CD4-positive, alpha-beta memory T cell (primary cell): ENCODE measurements around the gene PLEKHA7. TPM values are rescaled to one million over a fixed set of nuclear protein-coding genes. Genes with fewer than 3 reads are reported as not detected.
A peak's percentile ranks its signal among the peaks of the same experiment; 100 is the strongest.
"Not testable (repeated sequence)": the region's sequence is repeated elsewhere in the genome, so short reads cannot be mapped to it uniquely, and the experiment has no call there.

Experiments
- CTCF ChIA-PET: fragments of 350-600 bp; sonication (Branson Sonifier 250); formaldehyde crosslinking; loops from one replicate; lab custom pipeline; 2021; ENCODE audit warnings: inconsistent platforms; ENCODE audit not compliant: partially characterized antibody; lab: Charles Lee
- POLR2A ChIA-PET: fragments of 350-600 bp; sonication (Branson Sonifier 250); formaldehyde crosslinking; loops from one replicate; lab custom pipeline; 2021; ENCODE audit not compliant: partially characterized antibody; lab: Charles Lee
- DNase-seq, 5 donors: peaks; one replicate each; pipeline versions ENCODE4 v3.0.0 to v3.0.0-alpha.2; 2020 to 2022; ENCODE audit warnings: mixed read lengths in 1 of 5
- H3K27ac ChIP-seq: one replicate; pipeline ENCODE4 v1.7.0; 2013; ENCODE audit warnings: low read depth, low read length
- H3K27me3 ChIP-seq: 2 replicates; pipeline ENCODE4 v1.7.0; 2013; ENCODE audit warnings: mild to moderate bottlenecking, low read length, moderate library complexity; ENCODE audit not compliant: insufficient read depth
- H3K36me3 ChIP-seq: 2 replicates; pipeline ENCODE4 v1.7.0; 2013; ENCODE audit warnings: mild to moderate bottlenecking, low read length, moderate library complexity; ENCODE audit not compliant: insufficient read depth
- H3K4me1 ChIP-seq: 2 replicates; pipeline ENCODE4 v1.7.0; 2013; ENCODE audit warnings: mild to moderate bottlenecking, low read length, moderate library complexity; ENCODE audit not compliant: insufficient read depth
- H3K4me3 ChIP-seq, 2 donors: one replicate each; pipeline ENCODE4 v1.7.0; 2013; ENCODE audit warnings: low read length in 2 of 2, mild to moderate bottlenecking in 1 of 2
- H3K9me3 ChIP-seq, 2 donors: one replicate each; pipeline ENCODE4 v1.7.0; 2013; ENCODE audit warnings: low read length in 2 of 2, control low read depth in 1 of 2; ENCODE audit not compliant: control insufficient read depth in 1 of 2
- H3K27ac Mint-ChIP-seq, 7 donors: one replicate each; pipeline ENCODE4 v1.8.0; 2020 to 2021; ENCODE audit warnings: mixed read lengths in 7 of 7, mild to moderate bottlenecking in 6 of 7, inconsistent platforms in 3 of 7, moderate library complexity in 3 of 7
- H3K27me3 Mint-ChIP-seq, 2 donors: one replicate each; pipeline ENCODE4 v1.8.0; 2020 to 2021; ENCODE audit warnings: mixed read lengths in 2 of 2
- H3K36me3 Mint-ChIP-seq, 2 donors: one replicate each; pipeline ENCODE4 v1.8.0; 2020 to 2021; ENCODE audit warnings: mixed read lengths in 2 of 2, inconsistent platforms in 1 of 2, mild to moderate bottlenecking in 1 of 2
- H3K4me1 Mint-ChIP-seq, 4 donors: one replicate each; pipeline ENCODE4 v1.8.0; 2020 to 2021; ENCODE audit warnings: mixed read lengths in 4 of 4, mild to moderate bottlenecking in 1 of 4
- H3K4me3 Mint-ChIP-seq, 8 donors: one replicate each; pipeline ENCODE4 v1.8.0; 2020 to 2021; ENCODE audit warnings: mixed read lengths in 8 of 8, mild to moderate bottlenecking in 7 of 8, moderate library complexity in 6 of 8, inconsistent platforms in 3 of 8
- H3K9me3 Mint-ChIP-seq, 8 donors: one replicate each; pipeline ENCODE4 v1.8.0; 2020 to 2021; ENCODE audit warnings: mixed read lengths in 8 of 8, mild to moderate bottlenecking in 5 of 8, inconsistent platforms in 3 of 8, moderate library complexity in 1 of 8
- intact Hi-C: fragments of 100-400 bp; cut with micrococcal nuclease; formaldehyde crosslinking; loops from one replicate; pipeline ENCODE4 v1.15.1; 2023
- polyA plus RNA-seq, 2 donors: library from polyadenylated mRNA; unstranded; fragments of 300-500 nt; fragmentation: Illumina TruSeq; gene quantifications; one replicate each; pipeline ENCODE4 v1.2.3, GENCODE V29; 2021
- total RNA-seq, 2 experiments: library from RNA; stranded (reverse); gene quantifications; one replicate each; pipeline ENCODE4 v1.2.3, GENCODE V29; 2021

PLEKHA7 gene
- total and polyA plus RNA-seq, 4 experiments from 2014 or later, result 1.6 to 8.3 (median 6.0) TPM

GRCh38 chr11:16912692-16913111 lies 101.5 kb downstream of the PLEKHA7 start:
- no peaks in the 10 kb centered on the region for H3K27me3 Mint-ChIP-seq
- H3K9me3 Mint-ChIP-seq, result peaks cover 0 to 4% (median 0%) of the 10 kb centered on the region in 8 donors
- DNase-seq, result no peak
- peaks cover 0 to 7% (median 5%) of the 10 kb centered on the region in 4 donors for H3K4me1 Mint-ChIP-seq
- Histone ChIP-seq H3K4me3 (no peak overlapping the region), H3K36me3 (no peaks in the 10 kb centered on the region), H3K9me3 (no peaks in the 10 kb centered on the region), H3K4me1 (no peaks in the 10 kb centered on the region), H3K27me3 (no peaks in the 10 kb centered on the region), H3K27ac (no peak overlapping the region)
- POLR2A ChIA-PET, result no interaction called here
- H3K4me3 Mint-ChIP-seq, result no peak overlapping the region
- intact Hi-C loops, result no loop called here
- CTCF ChIA-PET, result no interaction called here
- peaks cover 0 to 2% of the 10 kb centered on the region in 2 donors for H3K36me3 Mint-ChIP-seq
- H3K27ac Mint-ChIP-seq, result no peak overlapping the region

GRCh38 chr11:16911658-16912057 lies 102.6 kb downstream of the PLEKHA7 start:
- H3K4me3 ChIP-seq, result no peak overlapping the region
- peaks cover 0 to 7% (median 5%) of the 10 kb centered on the region in 4 donors for H3K4me1 Mint-ChIP-seq
- CTCF ChIA-PET, result no interaction called here

GRCh38 chr11:16911186-16911585 lies 103.0 kb downstream of the PLEKHA7 start:
- peaks cover 0 to 1% (median 0%) of the 10 kb centered on the region in 8 donors for H3K9me3 Mint-ChIP-seq
- ChIA-PET POLR2A (no interaction called here), CTCF (no interaction called here)
- no peaks in the 10 kb centered on the region for H3K27me3 Mint-ChIP-seq
- Histone ChIP-seq H3K4me1 (no peaks in the 10 kb centered on the region), H3K27me3 (no peaks in the 10 kb centered on the region), H3K36me3 (no peaks in the 10 kb centered on the region), H3K4me3 (no peak overlapping the region), H3K9me3 (no peaks in the 10 kb centered on the region), H3K27ac (no peak overlapping the region)
- peaks cover 0 to 7% (median 5%) of the 10 kb centered on the region in 4 donors for H3K4me1 Mint-ChIP-seq
- H3K27ac Mint-ChIP-seq, result no peak overlapping the region
- intact Hi-C loops, result no loop called here
- H3K4me3 Mint-ChIP-seq, result no peak overlapping the region
- H3K36me3 Mint-ChIP-seq, result no peaks in the 10 kb centered on the region
- no peak for DNase-seq

More at GRCh38 chr11:16911658-16912057, 102.6 kb downstream of the PLEKHA7 start:
- Histone ChIP-seq H3K4me1 (no peaks in the 10 kb centered on the region), H3K9me3 (no peaks in the 10 kb centered on the region), H3K27ac (no peak overlapping the region), H3K27me3 (no peaks in the 10 kb centered on the region), H3K36me3 (no peaks in the 10 kb centered on the region)
- POLR2A ChIA-PET, result no interaction called here
- intact Hi-C loops, result no loop called here
- H3K36me3 Mint-ChIP-seq, result no peaks in the 10 kb centered on the region
- no peaks in the 10 kb centered on the region for H3K27me3 Mint-ChIP-seq
- H3K27ac Mint-ChIP-seq, result no peak overlapping the region
- no peak for DNase-seq
- H3K4me3 Mint-ChIP-seq, result no peak overlapping the region
- peaks cover 0 to 4% (median 0%) of the 10 kb centered on the region in 8 donors for H3K9me3 Mint-ChIP-seq

GRCh38 chr11:16909359-16910035 lies 104.7 kb downstream of the PLEKHA7 start:
- H3K27ac Mint-ChIP-seq, result peak overlapping the region in 1 of 7 donors; percentile 1

GRCh38 chr11:16905375-16905774 lies 108.8 kb downstream of the PLEKHA7 start:
- intact Hi-C loops, result no loop called here
- peaks cover 0 to 4% (median 0%) of the 10 kb centered on the region in 8 donors for H3K9me3 Mint-ChIP-seq
- H3K27ac ChIP-seq, result no peak overlapping the region
- ChIA-PET POLR2A (no interaction called here), CTCF (no interaction called here)
- H3K4me1 ChIP-seq, result peaks cover 14% of the 10 kb centered on the region
- no peak overlapping the region for H3K27ac Mint-ChIP-seq
- H3K9me3 ChIP-seq, result no peaks in the 10 kb centered on the region
- peaks cover 0 to 3% of the 10 kb centered on the region in 2 donors for H3K36me3 Mint-ChIP-seq
- H3K4me3 ChIP-seq, result no peak overlapping the region
- H3K27me3 Mint-ChIP-seq, result no peaks in the 10 kb centered on the region
- H3K4me1 Mint-ChIP-seq, result peaks cover 14 to 26% (median 20%) of the 10 kb centered on the region in 4 donors
- DNase-seq, result no peak
- H3K27me3 ChIP-seq, result no peaks in the 10 kb centered on the region
- no peak overlapping the region for H3K4me3 Mint-ChIP-seq
- H3K36me3 ChIP-seq, result no peaks in the 10 kb centered on the region

More at GRCh38 chr11:16909359-16910035, 104.7 kb downstream of the PLEKHA7 start:
- H3K27me3 Mint-ChIP-seq, result no peaks in the 10 kb centered on the region
- no peaks in the 10 kb centered on the region for H3K9me3 ChIP-seq
- no peaks in the 10 kb centered on the region for H3K4me1 ChIP-seq
- ChIA-PET POLR2A (no interaction called here), CTCF (no interaction called here)
- H3K4me1 Mint-ChIP-seq, result peaks cover 0 to 7% (median 5%) of the 10 kb centered on the region in 4 donors
- H3K27me3 ChIP-seq, result no peaks in the 10 kb centered on the region
- no peaks in the 10 kb centered on the region for H3K36me3 ChIP-seq
- no peak overlapping the region for H3K27ac ChIP-seq
- no peak for DNase-seq
- no peak overlapping the region for H3K4me3 ChIP-seq
- peaks cover 0 to 4% (median 0%) of the 10 kb centered on the region in 8 donors for H3K9me3 Mint-ChIP-seq
- intact Hi-C loops, result no loop called here
- peaks cover 0 to 3% of the 10 kb centered on the region in 2 donors for H3K36me3 Mint-ChIP-seq
- H3K4me3 Mint-ChIP-seq, result peak overlapping the region in 1 of 8 donors; percentile 36

GRCh38 chr11:16904761-16905160 lies 109.5 kb downstream of the PLEKHA7 start:
- DNase-seq, H3K27ac Mint-ChIP-seq, H3K4me3 ChIP-seq, H3K9me3 ChIP-seq, H3K36me3 Mint-ChIP-seq, H3K9me3 Mint-ChIP-seq, H3K4me3 Mint-ChIP-seq, POLR2A ChIA-PET, intact Hi-C loops, H3K36me3 ChIP-seq, H3K27ac ChIP-seq, CTCF ChIA-PET, H3K27me3 Mint-ChIP-seq, H3K27me3 ChIP-seq: not testable (repeated sequence)
- H3K4me1 ChIP-seq, result peaks cover 14% of the 10 kb centered on the region
- peaks cover 14 to 25% (median 20%) of the 10 kb centered on the region in 4 donors for H3K4me1 Mint-ChIP-seq

GRCh38 chr11:16902781-16903378 lies 111.3 kb downstream of the PLEKHA7 start:
- intact Hi-C loops, result no loop called here
- Histone ChIP-seq H3K9me3 (no peaks in the 10 kb centered on the region), H3K27me3 (no peaks in the 10 kb centered on the region), H3K27ac (no peak overlapping the region), H3K4me3 (no peak overlapping the region), H3K4me1 (peaks cover 14% of the 10 kb centered on the region), H3K36me3 (no peaks in the 10 kb centered on the region)
- Mint-ChIP-seq H3K4me1 (peaks cover 12 to 21% (median 19%) of the 10 kb centered on the region in 4 donors), H3K36me3 (peaks cover 0 to 3% of the 10 kb centered on the region in 2 donors), H3K27me3 (no peaks in the 10 kb centered on the region), H3K4me3 (no peak overlapping the region), H3K9me3 (peaks cover 0 to 4% (median 0%) of the 10 kb centered on the region in 8 donors), H3K27ac (peak overlapping the region in 1 of 7 donors; percentile 29)
- ChIA-PET CTCF (interaction anchor here (1.4 kb wide), 1 partner anchor 83 kb away, joined by 4 read pairs; no protein-coding TSS in a partner anchor), POLR2A (no interaction called here)
- no peak for DNase-seq
